ENCODE measurements around the gene THAP6.

The THAP6 gene

GRCh38 chr4:75490155-75490554, 24.1 kb upstream of the THAP6 start:
- Histone ChIP-seq H3K27me3 (no peaks in the 10 kb centered on the region), H3K27ac (no peak overlapping the region), H3K36me3 (peaks cover 71% of the 10 kb centered on the region), H3K4me3 (ENCODE audit: low read depth in 1 of 2, low read length in 1 of 2) (no peak overlapping the region), H3K9me3 (no peaks in the 10 kb centered on the region), H3K4me1 (ENCODE audit: control insufficient read depth in 1 of 2, insufficient read depth in 1 of 2, low read depth in 1 of 2, low read length in 1 of 2) (peaks cover 0 to under 1% of the 10 kb centered on the region in 2 experiments)
- no peak for TF ChIP-seq CTCF (IDR thresholded peaks at IDR 0.05)

- no peak for TF ChIP-seq CTCF (IDR thresholded peaks at IDR 0.05)
- no peak overlapping the region for H3K27ac ChIP-seq
These were observed 19.7 kb upstream of the THAP6 start for GRCh38 chr4:75494563-75494962.

GRCh38 chr4:75495476-75495875, 18.8 kb upstream of the THAP6 start:
- peak overlapping the region; percentile 67 for H3K27ac ChIP-seq
- H3K36me3 ChIP-seq, result peaks cover 39% of the 10 kb centered on the region
- H3K27me3 ChIP-seq, result no peaks in the 10 kb centered on the region
- H3K4me1 ChIP-seq (ENCODE audit: control insufficient read depth in 1 of 2, insufficient read depth in 1 of 2, low read depth in 1 of 2, low read length in 1 of 2), result peaks cover 3 to 6% of the 10 kb centered on the region in 2 experiments
- TF ChIP-seq CTCF (IDR thresholded peaks at IDR 0.05), result no peak
- no peaks in the 10 kb centered on the region for H3K9me3 ChIP-seq
- no peak overlapping the region for H3K4me3 ChIP-seq (ENCODE audit: low read depth in 1 of 2, low read length in 1 of 2)

More at GRCh38 chr4:75494563-75494962, 19.7 kb upstream of the THAP6 start:
- Histone ChIP-seq H3K9me3 (no peaks in the 10 kb centered on the region), H3K4me1 (ENCODE audit: control insufficient read depth in 1 of 2, insufficient read depth in 1 of 2, low read depth in 1 of 2, low read length in 1 of 2) (peaks cover 3 to 6% of the 10 kb centered on the region in 2 experiments), H3K36me3 (peaks cover 41% of the 10 kb centered on the region), H3K4me3 (ENCODE audit: low read depth in 1 of 2, low read length in 1 of 2) (no peak overlapping the region), H3K27me3 (no peaks in the 10 kb centered on the region)

GRCh38 chr4:75496406-75496805, 17.9 kb upstream of the THAP6 start:
- H3K36me3 ChIP-seq, result peaks cover 30% of the 10 kb centered on the region
- no peaks in the 10 kb centered on the region for H3K27me3 ChIP-seq
- H3K9me3 ChIP-seq, result no peaks in the 10 kb centered on the region
- TF ChIP-seq CTCF (IDR thresholded peaks at IDR 0.05), result no peak
- H3K27ac ChIP-seq, result peak overlapping the region; percentile 67
- H3K4me1 ChIP-seq (ENCODE audit: control insufficient read depth in 1 of 2, insufficient read depth in 1 of 2, low read depth in 1 of 2, low read length in 1 of 2), result peaks cover 3 to 6% of the 10 kb centered on the region in 2 experiments
- no peak overlapping the region for H3K4me3 ChIP-seq (ENCODE audit: low read depth in 1 of 2, low read length in 1 of 2)

- H3K4me1 ChIP-seq (ENCODE audit: control insufficient read depth in 1 of 2, insufficient read depth in 1 of 2, low read depth in 1 of 2, low read length in 1 of 2), result peaks cover 3 to 6% of the 10 kb centered on the region in 2 experiments
- H3K4me3 ChIP-seq (ENCODE audit: low read depth in 1 of 2, low read length in 1 of 2), result no peak overlapping the region
- H3K36me3 ChIP-seq, result peaks cover 29% of the 10 kb centered on the region
- no peaks in the 10 kb centered on the region for H3K9me3 ChIP-seq
- H3K27me3 ChIP-seq, result no peaks in the 10 kb centered on the region
- TF ChIP-seq CTCF (IDR thresholded peaks at IDR 0.05), result no peak
- no peak overlapping the region for H3K27ac ChIP-seq
These were observed 17.1 kb upstream of the THAP6 start for GRCh38 chr4:75497133-75497532.

- peaks cover 28% of the 10 kb centered on the region for H3K36me3 ChIP-seq
- no peak overlapping the region for H3K27ac ChIP-seq
- no peak for TF ChIP-seq CTCF (IDR thresholded peaks at IDR 0.05)
- H3K4me1 ChIP-seq (ENCODE audit: control insufficient read depth in 1 of 2, insufficient read depth in 1 of 2, low read depth in 1 of 2, low read length in 1 of 2), result peaks cover 3 to 6% of the 10 kb centered on the region in 2 experiments
- H3K27me3 ChIP-seq, result no peaks in the 10 kb centered on the region
- no peak overlapping the region for H3K4me3 ChIP-seq (ENCODE audit: low read depth in 1 of 2, low read length in 1 of 2)
- H3K9me3 ChIP-seq, result no peaks in the 10 kb centered on the region
These were observed 16.2 kb upstream of the THAP6 start for GRCh38 chr4:75498041-75498440.

All from neutrophil (primary cell).